Sciatic nerve (tissue), 2 donors: ENCODE measurements around the gene RUSF1. TPM values are rescaled to one million over a fixed set of nuclear protein-coding genes. Genes with fewer than 3 reads are reported as not detected.
"Not testable (repeated sequence)": the region's sequence is repeated elsewhere in the genome, so short reads cannot be mapped to it uniquely, and the experiment has no call there.

Source experiments
- ATAC-seq: fragments of 200-7000 bp; cut with Tn5 transposase; one replicate; pipeline ENCODE4 v1.9.1; 2020; ENCODE audit warnings: mild to moderate bottlenecking, moderate library complexity
- DNase-seq: peaks from one replicate; pipeline ENCODE4 v3.0.0-alpha.2; 2020; ENCODE audit warnings: low spot score
- intact Hi-C: fragments of 100-400 bp; cut with DNase I; formaldehyde crosslinking; loops from one replicate; pipeline ENCODE4 v1.14.2; 2022
- total RNA-seq: library from RNA; stranded (reverse); fragmentation: NEBNext Ultra II Directional; extraction: Animal tissue kit (Norgen Biotek cat#: 25700); gene quantifications from one replicate; pipeline ENCODE4 v1.2.1, GENCODE V29; 2021
- donor health status: DM: no; HTN: no; CAD: no.
- donor health status: DM: no; HTN: no; CAD: no.

The RUSF1 gene
- total RNA-seq, 1 donor from 2014 or later = 59.9 TPM

DNA sequence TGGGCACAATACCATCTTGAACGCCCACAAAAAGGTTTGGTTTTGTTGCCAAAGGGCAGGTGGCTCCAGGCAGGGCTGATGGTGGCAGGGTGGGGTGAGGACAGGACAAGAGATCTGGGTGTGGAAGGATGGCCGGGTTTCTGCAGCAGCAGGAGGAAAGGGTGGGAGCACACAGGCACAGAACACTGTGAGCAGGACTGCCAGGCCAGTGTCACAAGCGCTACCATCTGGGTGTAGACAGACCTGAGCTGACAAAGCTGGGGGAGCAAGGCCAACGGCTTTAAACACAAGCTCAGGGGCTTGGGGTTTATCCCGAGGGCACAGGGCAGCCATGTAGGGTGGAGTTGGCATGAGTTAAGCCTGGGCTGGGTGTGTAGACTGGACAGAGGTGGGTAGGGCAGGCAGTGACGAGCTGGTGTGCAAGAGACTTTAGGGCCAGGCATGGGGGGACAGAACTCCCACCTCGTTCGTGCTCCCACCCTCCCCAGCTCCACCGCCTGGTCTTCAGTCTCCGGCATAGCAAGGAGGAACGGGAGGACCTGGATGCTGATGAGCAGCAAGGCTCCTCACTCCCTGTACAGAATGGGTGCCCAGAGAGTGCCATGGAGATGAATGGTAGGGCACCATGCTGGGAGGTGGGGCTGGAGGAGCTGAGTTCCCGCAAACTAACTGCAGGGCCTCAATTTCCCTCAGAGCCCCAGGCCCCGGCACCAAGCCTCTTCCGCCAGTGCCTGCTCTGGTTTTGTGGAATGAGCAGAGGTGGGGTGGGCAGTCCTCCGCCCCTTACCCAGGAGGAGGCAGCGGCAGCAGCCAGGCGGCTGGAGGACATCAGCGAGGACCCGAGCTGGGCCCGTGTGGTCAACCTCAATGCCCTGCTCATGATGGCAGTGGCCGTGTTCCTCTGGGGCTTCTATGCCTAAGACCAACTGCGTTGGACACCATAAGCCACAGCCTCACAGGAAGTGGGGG, 18.3 kb downstream of the RUSF1 start:
- no peak for ATAC-seq
- no peak for DNase-seq
- intact Hi-C loops = no loop called here

DNA sequence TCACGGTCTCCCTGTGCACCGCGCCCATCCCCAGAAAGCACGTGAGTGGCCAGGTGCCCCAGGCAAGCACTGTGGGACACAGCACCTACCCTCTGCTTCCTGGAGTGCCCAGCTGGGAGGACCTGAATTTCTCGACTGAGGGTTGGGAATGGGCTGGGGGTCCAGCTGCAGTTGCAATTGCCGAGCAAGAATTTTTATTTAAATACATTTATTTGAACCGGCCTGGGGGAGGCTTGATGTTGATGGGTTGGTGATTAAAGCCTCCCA, 19.0 kb downstream of the RUSF1 start:
- intact Hi-C loops = no loop called here
- no peak for ATAC-seq
- DNase-seq = no peak

DNA sequence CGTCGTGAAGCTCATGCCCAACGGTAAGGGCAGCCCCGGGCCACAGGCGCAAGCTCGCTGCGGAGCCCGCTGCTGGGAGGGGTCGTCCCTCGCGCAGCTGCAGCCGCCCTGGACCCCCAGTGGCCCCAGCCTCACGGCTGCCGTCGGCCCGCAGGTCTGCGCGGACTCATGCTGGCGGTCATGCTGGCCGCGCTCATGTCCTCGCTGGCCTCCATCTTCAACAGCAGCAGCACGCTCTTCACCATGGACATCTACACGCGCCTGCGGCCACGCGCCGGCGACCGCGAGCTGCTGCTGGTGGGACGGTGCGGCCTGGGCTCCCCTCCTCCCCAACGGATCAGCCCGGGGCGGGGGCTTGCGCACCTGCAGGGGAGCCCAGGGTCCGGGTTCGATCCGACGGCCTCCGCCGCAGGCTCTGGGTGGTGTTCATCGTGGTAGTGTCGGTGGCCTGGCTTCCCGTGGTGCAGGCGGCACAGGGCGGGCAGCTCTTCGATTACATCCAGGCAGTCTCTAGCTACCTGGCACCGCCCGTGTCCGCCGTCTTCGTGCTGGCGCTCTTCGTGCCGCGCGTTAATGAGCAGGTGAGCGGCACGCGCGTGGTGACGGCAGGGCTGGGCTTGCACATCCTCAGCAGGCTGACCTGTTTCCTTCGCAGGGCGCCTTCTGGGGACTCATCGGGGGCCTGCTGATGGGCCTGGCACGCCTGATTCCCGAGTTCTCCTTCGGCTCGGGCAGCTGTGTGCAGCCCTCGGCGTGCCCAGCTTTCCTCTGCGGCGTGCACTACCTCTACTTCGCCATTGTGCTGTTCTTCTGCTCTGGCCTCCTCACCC, 19.5 kb downstream of the RUSF1 start:
- intact Hi-C loops = no loop called here

DNA sequence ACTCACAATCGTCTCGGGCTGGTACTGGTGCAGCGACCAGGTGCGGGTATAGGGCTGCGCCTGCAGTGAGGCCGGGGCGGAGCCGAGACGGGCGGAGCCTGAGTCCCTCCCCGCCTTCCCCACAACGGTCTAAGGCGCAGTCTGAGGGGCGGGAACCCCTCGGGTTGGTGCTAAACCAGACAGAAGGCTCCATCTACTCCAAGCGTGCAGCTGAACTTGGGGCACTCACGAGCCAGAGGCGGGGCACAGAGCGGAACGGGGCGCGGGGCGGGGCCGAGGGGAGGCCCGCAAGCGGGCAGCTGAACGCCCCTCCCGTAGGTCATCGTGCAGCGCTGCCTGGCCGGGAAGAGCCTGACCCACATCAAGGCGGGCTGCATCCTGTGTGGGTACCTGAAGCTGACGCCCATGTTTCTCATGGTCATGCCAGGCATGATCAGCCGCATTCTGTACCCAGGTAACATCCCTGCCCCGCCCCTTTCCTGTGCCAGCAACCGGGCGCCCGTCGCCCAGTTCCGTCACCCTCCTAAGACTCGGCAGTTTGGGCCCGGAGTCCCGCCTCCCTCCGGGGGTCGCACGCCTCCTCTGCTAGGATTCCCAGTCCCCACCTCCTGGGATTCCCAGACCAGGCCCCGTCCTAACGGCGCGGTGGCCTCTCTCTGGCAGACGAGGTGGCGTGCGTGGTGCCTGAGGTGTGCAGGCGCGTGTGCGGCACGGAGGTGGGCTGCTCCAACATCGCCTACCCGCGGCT, 20.3 kb downstream of the RUSF1 start:
- DNase-seq (no peak), ATAC-seq (peak; percentile 66)
- intact Hi-C loops = no loop called here

More for the DNA sequence above, 19.5 kb downstream of the RUSF1 start:
- ATAC-seq (peak; percentile 12), DNase-seq (no peak)

DNA sequence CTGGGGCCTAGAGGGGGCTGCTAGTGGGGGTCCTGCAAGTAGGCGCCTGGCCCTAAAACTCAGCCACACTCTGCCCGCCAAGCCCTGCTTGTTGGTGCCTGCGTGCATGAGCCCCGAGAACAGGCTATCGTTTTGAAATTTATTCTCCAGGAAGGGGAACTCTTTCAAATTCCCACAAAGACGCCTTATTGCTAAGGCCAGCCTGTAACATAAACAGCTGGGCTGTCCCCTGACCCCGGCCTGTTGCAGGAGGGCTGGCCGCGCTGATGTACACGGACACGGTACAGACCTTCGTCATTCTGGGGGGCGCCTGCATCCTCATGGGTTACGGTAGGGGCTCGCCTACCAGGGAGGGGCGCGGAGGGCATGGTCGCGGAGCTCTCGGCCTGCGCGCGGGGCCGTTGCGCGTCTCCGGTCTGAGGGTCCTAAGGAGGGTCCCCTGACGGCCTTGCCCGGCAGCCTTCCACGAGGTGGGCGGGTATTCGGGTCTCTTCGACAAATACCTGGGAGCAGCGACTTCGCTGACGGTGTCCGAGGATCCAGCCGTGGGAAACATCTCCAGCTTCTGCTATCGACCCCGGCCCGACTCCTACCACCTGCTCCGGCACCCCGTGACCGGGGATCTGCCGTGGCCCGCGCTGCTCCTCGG, 21.0 kb downstream of the RUSF1 start:
- peak; percentile 4 for ATAC-seq

DNA sequence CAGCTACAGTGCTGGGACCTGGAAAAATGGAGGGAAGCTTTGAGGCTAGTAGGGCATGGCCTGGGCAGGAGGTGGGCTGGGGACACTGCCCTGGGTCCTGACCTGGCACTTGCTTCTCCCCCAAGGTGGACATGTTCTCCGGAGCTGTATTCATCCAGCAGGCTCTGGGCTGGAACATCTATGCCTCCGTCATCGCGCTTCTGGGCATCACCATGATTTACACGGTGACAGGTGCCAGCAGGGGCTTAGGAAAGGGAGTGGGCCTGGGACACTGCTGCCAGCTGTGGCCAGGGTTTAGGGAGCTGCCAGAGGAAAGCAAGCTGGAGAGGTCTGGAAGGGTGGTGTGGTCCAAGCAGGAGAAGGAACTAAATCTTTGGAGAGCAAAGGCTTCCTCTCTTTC, 22.1 kb downstream of the RUSF1 start:
- DNase-seq = no peak
- intact Hi-C loops = no loop called here
- ATAC-seq = no peak

More for the DNA sequence above, 21.0 kb downstream of the RUSF1 start:
- intact Hi-C loops = no loop called here
- no peak for DNase-seq

DNA sequence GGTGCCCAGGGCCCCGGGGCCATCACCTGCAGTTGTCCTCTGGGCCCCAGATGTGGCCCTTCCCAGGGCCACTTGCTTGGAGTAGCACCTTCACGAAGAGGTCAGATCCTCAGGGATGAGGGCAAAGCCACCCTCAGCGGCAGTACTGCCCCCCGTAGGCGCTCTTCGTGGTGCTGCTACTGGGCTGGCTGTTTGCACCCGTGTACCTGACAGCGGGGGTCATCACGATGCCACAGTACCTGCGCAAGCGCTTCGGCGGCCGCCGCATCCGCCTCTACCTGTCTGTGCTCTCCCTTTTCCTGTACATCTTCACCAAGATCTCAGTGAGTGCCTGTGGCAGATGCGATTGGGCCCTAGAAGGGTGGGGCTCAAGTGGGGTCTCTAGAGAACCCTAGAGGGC, 22.6 kb downstream of the RUSF1 start:
- intact Hi-C loops = no loop called here
- no peak for DNase-seq
- ATAC-seq = no peak

DNA sequence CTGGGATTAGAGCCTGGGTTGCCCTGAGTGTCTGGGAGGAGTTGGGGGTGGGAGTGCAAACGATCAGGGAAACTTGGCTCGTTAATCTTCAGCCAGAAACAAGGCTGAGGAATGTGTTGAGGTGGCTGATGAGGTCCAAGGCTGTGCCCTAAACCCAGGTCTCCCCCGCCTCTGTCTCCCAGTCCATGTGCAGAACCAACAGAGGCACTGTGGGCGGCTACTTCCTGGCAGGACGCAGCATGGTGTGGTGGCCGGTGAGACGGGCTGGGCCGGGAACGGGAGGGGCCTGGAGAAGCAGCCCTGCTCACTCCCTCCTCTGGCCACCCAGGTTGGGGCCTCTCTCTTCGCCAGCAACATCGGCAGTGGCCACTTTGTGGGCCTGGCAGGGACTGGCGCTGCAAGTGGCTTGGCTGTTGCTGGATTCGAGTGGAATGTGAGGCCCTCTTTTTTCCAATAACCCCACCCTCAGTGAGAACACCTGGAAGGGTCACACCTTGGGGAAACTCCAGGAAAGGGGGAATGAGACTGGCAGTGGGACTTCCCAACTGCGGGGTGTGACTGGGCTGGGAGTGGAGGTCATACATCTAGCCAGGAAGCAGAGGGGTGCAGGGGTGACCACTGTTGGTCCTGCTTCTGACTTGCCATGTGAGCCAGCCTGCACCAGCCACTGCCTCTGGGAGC, 23.6 kb downstream of the RUSF1 start:
- intact Hi-C loops = no loop called here
- ATAC-seq (no peak), DNase-seq (no peak)

DNA sequence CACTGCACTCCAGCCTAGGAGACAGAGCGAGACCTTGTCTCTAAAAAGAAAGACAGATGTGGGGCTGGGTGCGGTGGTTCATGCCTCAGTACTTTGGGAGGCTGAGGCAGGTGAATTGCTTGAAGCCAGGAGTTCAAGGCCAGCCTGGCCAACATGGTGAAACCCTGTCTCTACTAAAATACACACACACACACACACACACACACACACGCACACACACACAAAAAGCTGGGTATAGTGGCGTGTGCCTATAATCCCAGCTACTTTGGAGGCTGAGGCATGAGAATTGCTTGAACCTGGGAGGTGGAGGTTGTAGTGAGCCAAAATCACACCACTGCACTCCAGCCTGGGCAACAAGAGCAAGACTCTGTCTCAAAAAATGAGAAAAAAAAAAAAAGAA, 24.1 kb downstream of the RUSF1 start:
- intact Hi-C loops, DNase-seq, ATAC-seq: not testable (repeated sequence)

DNA sequence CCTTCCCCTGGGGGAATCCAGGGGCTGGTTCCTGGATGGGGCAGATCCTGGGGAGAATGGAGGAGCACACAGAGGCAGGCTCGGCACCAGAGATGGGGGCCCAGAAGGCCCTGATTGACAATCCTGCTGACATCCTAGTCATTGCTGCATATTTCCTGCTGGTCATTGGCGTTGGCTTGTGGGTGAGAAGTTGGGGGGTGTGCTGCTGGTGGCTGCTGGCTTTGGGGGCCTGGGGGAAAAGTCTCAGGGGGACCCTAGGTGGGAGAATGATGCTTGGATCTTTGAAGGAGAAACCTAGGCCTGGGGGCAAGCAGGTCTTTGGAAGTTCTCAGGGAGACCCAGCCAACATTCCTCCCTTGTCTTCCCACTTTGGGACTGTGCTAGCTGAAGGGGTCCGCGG, 25.1 kb downstream of the RUSF1 start, which contains the start of gene SLC5A2:
Gene SLC5A2 (plus strand): TSS at position 43 of the 400 bp plus-strand sequence. CDS start 14 bp downstream, at position 57.
- intact Hi-C loops = no loop called here
- ATAC-seq (no peak), DNase-seq (no peak)

DNA sequence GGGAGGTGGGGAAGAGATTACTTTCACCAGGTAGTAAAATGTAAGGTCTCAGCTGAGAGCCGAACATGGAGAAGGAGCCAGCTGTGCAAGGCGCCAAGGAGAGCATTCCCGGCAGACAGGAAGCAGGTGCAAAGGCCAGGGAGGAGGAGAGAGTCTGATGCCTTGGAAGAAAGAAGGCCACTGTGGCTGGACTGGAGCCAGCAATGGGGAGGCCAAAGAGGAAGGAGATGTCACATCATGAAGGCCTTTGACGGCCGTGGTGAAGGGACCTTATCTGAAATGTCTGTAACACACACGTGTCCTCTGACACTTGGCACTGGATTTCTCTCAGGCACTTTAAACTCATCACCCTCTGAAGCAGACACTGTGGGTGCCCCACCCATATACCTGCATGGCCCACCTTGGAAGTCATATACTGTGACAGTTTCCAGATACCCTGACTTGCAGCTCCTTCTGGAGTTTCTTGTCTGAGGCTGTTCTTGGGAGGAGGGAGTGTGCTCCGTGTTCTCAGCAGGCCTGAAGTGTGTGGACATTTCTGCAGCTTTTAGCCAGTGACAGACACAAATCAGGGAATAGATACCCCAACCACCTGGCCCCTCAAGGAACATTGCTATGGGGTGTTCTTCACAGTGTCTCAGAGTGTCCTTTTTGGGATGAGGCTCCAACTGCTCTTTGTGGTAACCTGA, 27.2 kb downstream of the RUSF1 start:
- intact Hi-C loops = no loop called here
- no peak for DNase-seq
- ATAC-seq = no peak

DNA sequence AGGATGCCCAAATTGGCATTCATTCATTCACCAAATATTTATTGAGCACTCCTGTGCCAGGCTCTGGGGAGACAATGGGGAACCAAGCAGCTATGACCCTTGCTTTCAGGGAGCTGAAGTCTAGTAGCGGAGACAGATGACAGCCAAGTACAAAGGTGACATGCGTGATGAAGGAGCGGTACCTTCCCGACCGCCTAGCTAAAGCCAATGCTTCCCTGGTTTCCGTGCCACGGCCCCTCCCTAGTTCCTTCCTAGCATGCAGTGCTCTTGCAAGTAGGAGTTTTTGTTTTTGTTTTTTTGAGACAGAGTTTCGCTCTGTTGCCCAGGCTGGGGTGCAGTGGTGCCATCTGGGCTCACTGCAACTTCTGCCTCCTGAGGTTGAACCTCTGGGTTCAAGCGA, 28.4 kb downstream of the RUSF1 start:
- intact Hi-C loops = no loop called here
- no peak for ATAC-seq
- no peak for DNase-seq

DNA sequence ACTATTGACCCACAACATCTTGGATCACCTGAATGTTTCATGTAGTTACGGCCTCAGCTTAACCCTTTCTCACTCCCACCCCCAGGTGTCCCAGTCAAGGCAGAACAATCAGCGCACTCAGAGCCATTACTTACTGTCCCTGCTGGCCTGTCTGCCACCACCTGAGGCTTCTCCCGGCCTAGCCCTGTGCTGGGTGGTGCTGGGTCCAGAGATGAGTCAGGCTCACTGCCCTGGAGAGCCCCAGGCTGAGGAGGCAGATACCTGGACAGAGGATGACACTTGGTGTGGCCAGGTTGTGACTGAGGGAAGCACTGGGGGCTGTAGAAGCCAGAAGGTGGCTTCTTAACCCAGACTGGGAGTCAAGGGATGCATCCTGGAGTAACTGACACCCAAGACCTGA, 29.2 kb downstream of the RUSF1 start:
- intact Hi-C loops = no loop called here
- no peak for ATAC-seq
- DNase-seq = no peak

DNA sequence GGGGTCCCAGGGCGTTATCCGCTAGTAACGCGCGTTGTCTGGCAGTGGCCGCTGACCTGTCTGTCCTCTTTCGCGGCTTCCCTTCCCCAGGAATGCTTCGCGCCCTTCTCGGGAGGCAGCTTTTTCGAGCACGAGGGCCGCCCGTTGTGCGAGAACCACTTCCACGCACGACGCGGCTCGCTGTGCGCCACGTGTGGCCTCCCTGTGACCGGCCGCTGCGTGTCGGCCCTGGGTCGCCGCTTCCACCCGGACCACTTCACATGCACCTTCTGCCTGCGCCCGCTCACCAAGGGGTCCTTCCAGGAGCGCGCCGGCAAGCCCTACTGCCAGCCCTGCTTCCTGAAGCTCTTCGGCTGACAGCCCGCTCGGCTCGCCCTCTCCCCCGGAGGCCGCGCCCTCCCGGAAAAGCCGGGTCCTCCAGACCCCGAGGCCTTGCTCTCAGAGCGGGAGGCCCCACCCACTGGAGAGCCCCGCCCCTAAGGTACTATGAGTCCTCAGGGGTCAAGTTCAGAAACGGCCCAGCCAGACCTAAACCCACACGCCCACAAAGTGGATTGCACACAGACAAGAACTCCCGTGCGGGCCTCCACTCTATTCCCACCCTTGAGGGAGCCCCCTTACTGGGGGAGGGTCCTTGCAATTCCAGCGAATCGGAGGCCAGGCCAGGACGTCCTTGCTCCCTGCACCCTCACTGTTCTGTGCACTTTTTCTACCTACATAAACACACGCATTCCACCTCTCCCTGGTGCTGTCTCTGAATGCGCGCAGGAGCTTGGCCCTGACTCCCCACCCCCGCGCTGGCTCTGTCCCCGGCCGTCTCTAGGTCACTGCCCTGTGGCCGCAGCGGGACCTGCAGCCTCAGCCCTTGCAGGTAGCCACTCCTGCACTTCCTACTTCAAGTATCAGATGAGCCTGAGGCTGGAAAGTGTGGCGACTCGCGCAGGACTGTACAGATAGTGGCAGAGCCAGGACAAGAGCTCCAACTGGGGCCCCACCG, 30.7 kb downstream of the RUSF1 start:
- ATAC-seq (no peak), DNase-seq (no peak)
- intact Hi-C loops = no loop called here

DNA sequence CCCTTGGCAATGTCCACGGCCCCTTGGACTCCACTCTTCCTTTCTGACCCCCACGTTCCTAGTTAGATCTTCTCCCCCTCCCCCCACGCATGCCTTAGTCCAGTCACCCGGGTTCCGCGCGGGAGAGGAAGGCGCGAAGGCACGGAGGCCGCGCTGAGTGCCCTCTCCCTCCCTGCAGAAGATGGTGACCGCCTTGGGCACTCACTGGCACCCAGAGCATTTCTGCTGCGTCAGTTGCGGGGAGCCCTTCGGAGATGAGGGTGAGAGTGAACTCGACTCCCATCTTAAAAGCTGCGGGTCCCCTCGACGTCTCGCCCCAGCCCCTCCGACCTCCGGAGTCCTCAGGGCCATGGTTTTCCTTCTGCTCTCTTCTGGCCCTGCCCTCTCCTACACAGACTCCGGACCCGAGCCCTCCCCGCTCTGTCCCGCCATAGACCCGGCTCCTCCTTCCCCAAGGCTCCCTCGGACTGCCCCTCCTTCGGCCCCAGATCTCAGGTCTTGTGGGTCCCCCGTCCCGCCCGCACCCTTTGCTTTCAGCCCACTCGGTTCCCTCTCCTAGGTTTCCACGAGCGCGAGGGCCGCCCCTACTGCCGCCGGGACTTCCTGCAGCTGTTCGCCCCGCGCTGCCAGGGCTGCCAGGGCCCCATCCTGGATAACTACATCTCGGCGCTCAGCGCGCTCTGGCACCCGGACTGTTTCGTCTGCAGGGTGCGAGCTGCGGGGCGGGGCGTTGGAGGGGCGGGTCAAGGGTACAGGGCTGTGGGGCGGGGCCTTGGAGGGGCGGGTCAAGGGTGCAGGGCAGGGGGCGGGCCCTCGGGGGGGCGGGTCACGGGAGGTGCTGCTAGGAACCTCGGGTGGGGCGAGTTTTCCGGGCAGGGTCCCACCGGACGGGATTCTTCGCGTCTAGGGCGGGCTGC, 31.6 kb downstream of the RUSF1 start:
- intact Hi-C loops = no loop called here

DNA sequence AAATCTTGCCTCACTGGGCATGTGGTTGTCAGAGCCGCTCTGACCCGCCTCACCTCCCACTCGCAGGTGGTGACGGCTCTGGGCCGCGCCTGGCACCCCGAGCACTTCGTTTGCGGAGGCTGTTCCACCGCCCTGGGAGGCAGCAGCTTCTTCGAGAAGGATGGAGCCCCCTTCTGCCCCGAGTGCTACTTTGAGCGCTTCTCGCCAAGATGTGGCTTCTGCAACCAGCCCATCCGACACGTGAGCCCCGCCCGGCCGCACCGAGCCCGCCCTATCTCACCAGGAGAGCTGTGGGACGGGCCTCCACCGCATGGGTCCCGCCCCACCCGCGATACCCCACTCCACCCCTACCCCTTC, 32.3 kb downstream of the RUSF1 start:
- intact Hi-C loops = no loop called here
- no peak for DNase-seq
- ATAC-seq = no peak

More for the DNA sequence above, 31.6 kb downstream of the RUSF1 start:
- peak; percentile 86 for DNase-seq
- peak; percentile 40 for ATAC-seq
